Measurements from ENCODE around the gene HBG2. TPM values are rescaled to one million over a fixed set of nuclear protein-coding genes. Genes with fewer than 3 reads are reported as not detected.

HBG2 gene
- total and polyA plus RNA-seq, 9 of the 15 experiments (the other 6 are each of a cell fraction or from before 2014, with no cell fraction given), result 1,626 to 58,619 (median 10,515) TPM

- peak in 1 of 2 experiments; percentile 27; a peak in 1 of 4 replicates for TF ChIP-seq SIN3A (IDR thresholded peaks at IDR 0.05; ENCODE audit: borderline replicate concordance in 2 of 2, control insufficient read depth in 1 of 2, low read depth in 2 of 2, low read length in 2 of 2)
- peak; percentile 76; the same call in 1 of the 2 replicates for TF ChIP-seq CUX1 (CRISPR knock-in tag; IDR thresholded peaks at IDR 0.05)
- TF ChIP-seq MLLT1 (IDR thresholded peaks at IDR 0.05), result peak; percentile 30 to 50; a peak in 1 of 4 replicates
- TF ChIP-seq, protein P1, sequence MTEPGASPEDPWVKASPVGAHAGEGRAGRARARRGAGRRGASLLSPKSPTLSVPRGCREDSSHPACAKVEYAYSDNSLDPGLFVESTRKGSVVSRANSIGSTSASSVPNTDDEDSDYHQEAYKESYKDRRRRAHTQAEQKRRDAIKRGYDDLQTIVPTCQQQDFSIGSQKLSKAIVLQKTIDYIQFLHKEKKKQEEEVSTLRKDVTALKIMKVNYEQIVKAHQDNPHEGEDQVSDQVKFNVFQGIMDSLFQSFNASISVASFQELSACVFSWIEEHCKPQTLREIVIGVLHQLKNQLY (CRISPR knock-in tag; conservative IDR thresholded peaks at IDR 0.05), result no peak
- TF ChIP-seq KAT8 (IDR thresholded peaks at IDR 0.05; ENCODE audit: low read depth), result no peak
- TF ChIP-seq ARNT (IDR thresholded peaks at IDR 0.05), result peak; percentile 96
- TF ChIP-seq NR2F6 (CRISPR knock-in tag; IDR thresholded peaks at IDR 0.05), result no peak
- TF ChIP-seq ZBED1 (IDR thresholded peaks at IDR 0.05), result peak; percentile 93
- peak; percentile 100 for TF ChIP-seq DPF2 (IDR thresholded peaks at IDR 0.05)
- TF ChIP-seq KDM2B (CRISPR knock-in tag; IDR thresholded peaks at IDR 0.05), result no peak
- peak in 1 of 2 experiments; percentile 99; a peak in 2 of 4 replicates for TF ChIP-seq ZNF318 (IDR thresholded peaks at IDR 0.05; ENCODE audit: borderline replicate concordance in 1 of 2, low read depth in 1 of 2)
- peak; percentile 92; the same call in 1 of the 2 replicates for TF ChIP-seq GATAD2A (IDR thresholded peaks at IDR 0.05)
Observed at GRCh38 chr11:5280582-5281102, 26.1 kb upstream of the HBG2 start (continued).
